Activated CD4-positive, alpha-beta T cell treated with anti-CD3 and anti-CD28 coated beads for 48 hours (primary cell): ENCODE data around the gene ABCB8.
"Not testable (repeated sequence)": the region's sequence is repeated elsewhere in the genome, so short reads cannot be mapped to it uniquely, and the experiment has no call there.

Source experiments
- DNase-seq: peaks from one replicate; pipeline ENCODE4 v3.0.0-alpha.2; 2020

ABCB8 gene

DNA sequence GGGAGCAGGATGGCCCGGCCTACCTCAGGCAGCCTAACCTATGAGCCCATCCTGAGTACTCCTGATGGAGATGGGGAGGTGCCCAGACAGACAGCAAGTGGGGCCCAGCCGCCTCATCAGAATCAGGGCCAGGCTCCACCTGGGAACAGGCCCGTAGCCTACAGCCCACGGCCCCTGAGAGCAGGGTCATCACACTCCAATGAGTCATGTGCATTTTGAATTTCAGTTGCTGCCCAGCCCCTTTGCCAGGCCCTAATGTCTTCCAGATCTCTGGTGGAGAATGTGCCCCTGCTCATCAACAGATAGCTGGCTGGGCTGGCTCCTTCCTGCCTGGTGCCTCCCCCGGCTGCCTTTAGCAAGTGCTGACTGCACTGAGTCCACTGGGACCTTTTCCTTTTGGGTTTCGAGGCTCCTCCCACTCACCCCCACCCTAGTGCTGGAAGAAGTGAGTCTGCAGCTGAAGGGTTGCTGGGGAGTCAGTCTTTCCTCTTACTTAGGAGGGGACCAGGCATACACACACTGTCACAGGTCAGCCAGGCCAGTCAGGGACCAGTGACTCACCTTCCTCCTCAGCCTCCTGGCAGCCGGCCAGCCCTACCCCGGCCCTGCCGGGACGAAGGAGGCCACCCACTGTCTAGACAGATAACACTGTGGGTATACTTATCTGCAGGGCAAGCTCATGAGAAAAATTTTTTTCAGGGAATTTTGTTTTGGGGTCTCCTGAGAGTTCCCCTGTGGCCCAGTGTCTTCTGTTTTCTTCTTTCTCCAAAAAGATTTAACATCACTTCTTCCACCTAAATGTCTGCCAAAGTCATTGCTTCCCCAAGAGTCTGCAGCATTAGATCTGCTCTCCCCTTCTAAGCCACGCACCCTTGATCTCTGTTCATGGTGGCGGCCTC lies 10.9 kb downstream of the ABCB8 start:
- DNase-seq: peak; percentile 88

- no peak for DNase-seq
Measured at GRCh38 chr7:151039850-151040548, 11.7 kb downstream of the ABCB8 start.

DNA sequence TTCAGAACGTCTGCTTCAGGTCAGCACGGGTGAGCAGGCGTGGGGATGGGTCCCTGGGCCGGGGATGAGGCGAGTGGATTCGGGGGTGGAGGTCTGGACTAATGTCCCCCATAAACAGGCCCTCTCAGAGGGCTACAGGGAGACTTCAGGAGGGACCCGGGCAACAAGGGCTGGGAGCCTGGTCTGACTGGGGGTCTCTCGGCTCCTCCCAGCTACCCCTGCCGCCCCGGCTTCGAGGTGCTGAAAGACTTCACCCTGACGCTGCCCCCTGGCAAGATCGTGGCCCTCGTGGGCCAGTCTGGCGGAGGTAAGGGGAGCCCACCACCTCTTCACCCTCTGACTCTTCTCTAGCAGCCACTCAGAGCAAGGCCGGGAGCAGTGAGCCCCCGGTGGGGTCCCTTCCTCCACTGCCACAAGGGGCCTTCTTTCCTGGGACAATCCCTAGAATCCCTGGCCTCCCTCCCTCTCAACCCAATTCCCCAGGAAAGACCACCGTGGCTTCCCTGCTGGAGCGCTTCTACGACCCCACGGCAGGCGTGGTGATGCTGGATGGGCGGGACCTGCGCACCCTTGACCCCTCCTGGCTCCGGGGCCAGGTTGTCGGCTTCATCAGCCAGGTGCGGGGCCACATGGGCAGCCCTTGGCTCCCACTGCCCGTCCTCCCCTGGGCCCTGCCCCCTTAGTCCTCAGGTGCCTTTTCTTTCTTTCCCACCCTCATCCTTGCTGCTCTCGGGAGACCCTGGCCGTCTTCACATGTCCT lies 12.5 kb downstream of the ABCB8 start:
- no peak for DNase-seq

GRCh38 chr7:151043449-151043848 lies 15.2 kb downstream of the ABCB8 start:
- DNase-seq: not testable (repeated sequence)

DNA sequence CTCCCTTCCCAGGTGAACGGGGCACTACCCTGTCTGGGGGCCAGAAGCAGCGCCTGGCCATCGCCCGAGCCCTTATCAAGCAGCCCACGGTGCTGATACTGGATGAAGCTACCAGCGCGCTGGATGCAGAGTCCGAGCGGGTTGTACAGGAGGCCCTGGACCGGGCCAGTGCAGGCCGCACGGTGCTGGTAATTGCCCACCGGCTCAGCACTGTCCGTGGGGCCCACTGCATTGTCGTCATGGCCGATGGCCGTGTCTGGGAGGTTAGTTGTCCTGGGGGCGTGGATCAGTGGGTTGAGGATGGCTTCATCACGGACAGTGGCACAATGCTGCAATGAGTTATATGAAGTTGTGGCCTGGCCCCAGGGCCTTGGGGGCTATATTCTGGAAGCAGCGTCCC lies 15.7 kb downstream of the ABCB8 start:
- DNase-seq: no peak

GRCh38 chr7:151045262-151045661 lies 17.0 kb downstream of the ABCB8 start:
- DNase-seq: no peak

GRCh38 chr7:151045967-151046366 lies 17.7 kb downstream of the ABCB8 start:
- DNase-seq: no peak

DNA sequence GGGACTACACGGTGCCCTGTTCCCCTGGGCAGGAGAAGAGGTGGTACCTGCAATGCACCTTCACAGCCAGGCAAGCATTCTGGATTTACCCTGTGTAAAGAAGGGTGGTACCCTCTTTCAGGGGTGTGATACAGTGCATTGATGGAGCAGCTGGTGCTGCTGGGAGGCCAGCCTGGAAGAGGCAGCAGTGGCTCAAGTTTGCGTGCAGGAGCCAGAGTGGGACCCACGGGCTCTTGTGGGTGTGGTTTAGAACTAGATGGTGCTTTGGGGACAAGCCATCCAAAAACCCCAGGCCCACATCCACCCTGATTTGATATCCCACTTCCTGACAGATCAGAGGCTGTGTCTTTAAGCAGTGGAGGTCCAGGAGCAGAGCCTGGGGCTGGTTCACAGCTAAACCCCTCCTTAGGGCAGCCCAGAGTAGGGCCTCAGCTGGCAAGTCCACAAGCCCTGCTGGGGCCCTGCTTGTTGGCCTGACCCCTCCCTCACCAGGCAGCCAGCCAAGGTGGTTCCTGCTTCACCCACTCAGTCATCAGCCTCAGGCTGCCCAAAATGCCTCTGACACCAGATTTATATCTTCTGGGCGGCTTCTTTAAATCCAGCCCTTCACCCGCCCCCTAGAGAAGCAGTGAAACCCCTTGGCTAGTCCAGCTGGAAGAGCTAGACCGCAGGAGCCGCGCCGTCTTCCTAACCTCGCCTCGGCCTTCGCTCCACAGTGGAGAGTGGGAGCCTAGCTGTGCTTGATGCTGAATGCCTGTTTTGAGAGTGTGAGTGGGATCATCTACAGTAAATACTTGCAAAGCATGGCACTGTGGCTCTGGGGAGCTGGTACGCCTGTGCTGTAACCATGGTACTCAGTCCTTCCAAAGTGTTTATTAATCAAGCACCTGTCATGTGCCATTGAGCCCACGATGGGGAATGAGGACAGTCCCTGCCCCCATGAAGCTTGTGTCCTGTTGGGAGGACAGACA lies 18.6 kb downstream of the ABCB8 start:
- DNase-seq: no peak

GRCh38 chr7:151047976-151048815 lies 19.9 kb downstream of the ABCB8 start, which contains the start of gene ASIC3:
Gene ASIC3, plus strand, starts transcription at chr7:151048531. Its CDS starts 355 bp downstream, at chr7:151048886.
- DNase-seq: no peak

DNA sequence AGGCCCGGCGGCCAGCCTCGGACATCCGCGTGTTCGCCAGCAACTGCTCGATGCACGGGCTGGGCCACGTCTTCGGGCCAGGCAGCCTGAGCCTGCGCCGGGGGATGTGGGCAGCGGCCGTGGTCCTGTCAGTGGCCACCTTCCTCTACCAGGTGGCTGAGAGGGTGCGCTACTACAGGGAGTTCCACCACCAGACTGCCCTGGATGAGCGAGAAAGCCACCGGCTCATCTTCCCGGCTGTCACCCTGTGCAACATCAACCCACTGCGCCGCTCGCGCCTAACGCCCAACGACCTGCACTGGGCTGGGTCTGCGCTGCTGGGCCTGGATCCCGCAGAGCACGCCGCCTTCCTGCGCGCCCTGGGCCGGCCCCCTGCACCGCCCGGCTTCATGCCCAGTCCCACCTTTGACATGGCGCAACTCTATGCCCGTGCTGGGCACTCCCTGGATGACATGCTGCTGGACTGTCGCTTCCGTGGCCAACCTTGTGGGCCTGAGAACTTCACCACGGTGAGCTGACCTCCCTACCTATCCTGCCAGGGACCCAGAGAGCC lies 20.7 kb downstream of the ABCB8 start:
- no peak for DNase-seq

- peak; percentile 70 for DNase-seq
Measured at GRCh38 chr7:151051108-151051507, 22.9 kb downstream of the ABCB8 start.

GRCh38 chr7:151053096-151053495 lies 24.8 kb downstream of the ABCB8 start:
- DNase-seq: no peak

DNA sequence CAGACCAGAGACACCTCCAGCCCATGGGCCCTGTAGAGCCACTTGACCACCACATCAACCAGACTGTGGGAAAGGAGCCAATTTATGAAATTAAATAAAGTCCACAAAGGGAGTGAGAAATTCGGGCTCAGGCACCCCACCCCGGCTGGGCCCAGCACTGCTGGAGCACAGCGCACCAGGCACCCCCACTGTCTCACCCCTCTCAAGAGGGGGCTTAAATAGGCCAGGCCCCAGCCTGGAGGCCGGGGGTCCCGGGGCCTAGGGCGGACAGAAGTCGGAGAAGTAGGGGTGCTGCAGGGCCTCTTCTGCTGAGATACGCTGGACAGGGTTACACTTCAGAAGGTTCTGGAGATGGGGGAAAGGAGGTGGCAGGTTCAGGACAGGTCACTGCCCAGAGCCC lies 25.5 kb downstream of the ABCB8 start:
- no peak for DNase-seq

GRCh38 chr7:151056283-151056665 lies 28.0 kb downstream of the ABCB8 start:
- no peak for DNase-seq

GRCh38 chr7:151056666-151057505 lies 28.6 kb downstream of the ABCB8 start:
- no peak for DNase-seq

GRCh38 chr7:151057506-151057988 lies 29.3 kb downstream of the ABCB8 start, which contains the start of gene CDK5:
Gene CDK5, minus strand, starts transcription at chr7:151057897. Its CDS starts 49 bp downstream, at chr7:151057848.
- no peak for DNase-seq

DNA sequence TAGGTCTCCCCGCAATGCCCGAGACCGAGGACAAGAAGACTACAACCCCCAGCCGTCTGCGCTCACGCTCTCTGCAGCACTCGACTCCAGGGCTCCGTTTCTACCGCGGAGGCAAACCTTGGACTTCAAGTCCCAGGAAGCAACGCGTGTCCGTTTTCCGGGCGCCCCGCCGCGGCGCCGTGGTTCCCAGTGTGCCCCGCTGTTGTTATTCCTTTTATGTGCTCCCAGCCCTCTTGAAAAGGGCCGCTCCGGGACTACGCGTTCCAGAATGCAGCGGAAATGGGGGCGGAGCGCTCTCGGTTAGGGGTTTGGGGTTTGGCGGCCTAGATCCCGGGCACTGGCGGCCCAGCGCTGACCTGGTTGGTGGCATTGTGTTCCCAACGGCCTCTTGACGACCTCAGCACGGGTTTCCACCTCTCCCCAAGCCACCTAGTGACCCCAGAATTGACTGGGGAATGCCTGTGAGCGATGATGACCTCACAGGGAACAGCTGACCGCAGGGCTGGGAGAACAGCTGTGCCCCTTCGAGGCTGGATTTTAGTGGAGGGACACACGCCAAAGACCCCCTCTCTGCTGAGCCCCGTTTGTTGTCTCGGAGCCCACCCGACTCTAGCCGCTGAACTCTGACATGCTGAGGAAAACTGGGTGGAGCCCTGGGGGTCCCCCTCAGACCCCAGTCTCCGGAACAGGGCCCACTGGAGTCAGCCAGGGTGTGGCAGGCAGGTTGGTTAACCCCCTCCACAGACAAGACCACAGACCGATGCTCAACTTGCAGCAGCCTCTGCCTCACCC lies 29.9 kb downstream of the ABCB8 start:
- peak; percentile 98 for DNase-seq

- DNase-seq: peak; percentile 30
Measured at GRCh38 chr7:151058781-151059366, 30.6 kb downstream of the ABCB8 start.
